ENCODE measurements around the gene KRTAP12-1. TPM values are rescaled to one million over a fixed set of nuclear protein-coding genes. Genes with fewer than 3 reads are reported as not detected.

KRTAP12-1 gene
- total RNA-seq, 1 donor from 2014 or later = not detected

DNA sequence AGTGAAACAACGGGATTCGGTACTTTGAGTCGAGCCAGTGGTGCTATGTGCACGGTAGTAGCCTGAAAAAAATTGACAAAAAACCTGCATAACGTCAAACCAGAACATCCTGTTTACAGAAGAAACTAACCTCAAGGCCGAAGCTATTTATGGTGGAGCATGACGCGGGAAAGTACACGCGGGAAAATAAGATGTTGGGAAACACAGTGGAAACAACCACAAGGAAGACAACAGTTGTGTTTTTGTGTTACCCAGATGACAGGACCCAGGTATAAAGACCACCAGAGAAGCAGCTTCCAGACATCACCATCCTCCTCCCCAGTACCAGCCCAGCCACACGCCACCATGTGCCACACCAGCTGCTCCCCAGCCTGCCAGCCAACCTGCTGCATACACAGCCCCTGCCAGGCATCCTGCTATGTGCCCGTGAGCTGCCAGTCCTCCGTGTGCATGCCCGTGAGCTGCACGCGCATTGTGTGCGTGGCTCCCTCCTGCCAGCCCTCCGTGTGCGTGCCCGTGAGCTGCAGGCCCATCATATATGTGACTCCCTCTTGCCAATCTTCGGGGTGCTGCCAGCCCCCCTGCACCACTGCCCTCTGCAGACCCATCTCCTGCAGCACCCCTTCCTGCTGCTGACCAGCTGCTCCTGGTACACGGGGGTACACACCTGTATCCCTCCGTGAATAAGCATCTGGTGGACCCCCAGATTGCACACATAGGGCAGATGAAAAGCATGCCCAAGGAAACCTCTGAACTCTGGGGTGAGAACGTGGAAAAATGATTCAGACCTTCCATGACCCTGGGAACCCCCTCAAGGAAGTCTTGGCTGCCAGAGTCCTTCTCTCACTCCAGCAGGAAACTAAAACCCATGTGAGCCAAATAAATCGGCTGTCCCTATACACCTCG lies 24.1 kb downstream of the KRTAP12-1 start, which contains the start of gene KRTAP12-3:
Gene KRTAP12-3, plus strand, starts transcription at position 298 of the 906 bp plus-strand sequence. Its CDS starts 48 bp downstream, at position 346.
- Mint-ChIP-seq H3K27ac (ENCODE audit: unreplicated experiment) (no peak within 1 kb of the TSS), H3K4me1 (ENCODE audit: low read depth, unreplicated experiment) (peaks cover 7% of the 10 kb centered on the region), H3K27me3 (ENCODE audit: low read depth, unreplicated experiment) (peaks cover 30% of the 10 kb centered on the region), H3K36me3 (ENCODE audit: low read depth, unreplicated experiment) (peaks cover 2% of the 10 kb centered on the region), H3K4me3 (ENCODE audit: unreplicated experiment) (peak within 1 kb of the TSS; percentile 40), H3K9me3 (ENCODE audit: unreplicated experiment) (peaks cover 31% of the 10 kb centered on the region)
- TF ChIP-seq CTCF (IDR thresholded peaks at IDR 0.05; ENCODE audit: insufficient read depth, low read depth, low read length) (no peak), EZH2 (IDR thresholded peaks at IDR 0.05; ENCODE audit: insufficient read depth, low read length) (no peak)
- no peaks in the 10 kb centered on the region for H3K9me3 ChIP-seq (ENCODE audit: insufficient read depth, low read depth, low read length)
- H3K9ac ChIP-seq (ENCODE audit: low read length) = no peak within 1 kb of the TSS
- H4K20me1 ChIP-seq (ENCODE audit: insufficient read depth, low read length) = no peaks in the 10 kb centered on the region
- H3K27me3 ChIP-seq (ENCODE audit: insufficient read depth, low read length) = no peaks in the 10 kb centered on the region
- no peak within 1 kb of the TSS for H3K4me2 ChIP-seq (ENCODE audit: low read length)
- H3K4me3 ChIP-seq (ENCODE audit: insufficient read depth, low read depth, low read length) = no peak within 1 kb of the TSS
- H3K79me2 ChIP-seq (ENCODE audit: insufficient read depth, low read length) = no peaks in the 10 kb centered on the region
- H3K27ac ChIP-seq (ENCODE audit: low read depth, low read length) = no peak within 1 kb of the TSS
- DNase-seq (ENCODE audit: low read depth) = no peak
- H2AFZ ChIP-seq (ENCODE audit: low read depth, low read length) = no peak within 1 kb of the TSS
- FAIRE-seq = no peak
- H3K4me1 ChIP-seq (ENCODE audit: insufficient read depth, low read length) = no peaks in the 10 kb centered on the region
- H3K36me3 ChIP-seq (ENCODE audit: insufficient read depth, low read length) = no peaks in the 10 kb centered on the region

- H4K20me1 ChIP-seq (ENCODE audit: insufficient read depth, low read length) = no peaks in the 10 kb centered on the region
- H3K27me3 ChIP-seq (ENCODE audit: insufficient read depth, low read length) = no peaks in the 10 kb centered on the region
- TF ChIP-seq CTCF (IDR thresholded peaks at IDR 0.05; ENCODE audit: insufficient read depth, low read depth, low read length) (no peak), EZH2 (IDR thresholded peaks at IDR 0.05; ENCODE audit: insufficient read depth, low read length) (no peak)
- H3K36me3 Mint-ChIP-seq (ENCODE audit: low read depth, unreplicated experiment) = peaks cover 2% of the 10 kb centered on the region
- no peak overlapping the region for H3K4me2 ChIP-seq (ENCODE audit: low read length)
- H3K36me3 ChIP-seq (ENCODE audit: insufficient read depth, low read length) = no peaks in the 10 kb centered on the region
- no peak overlapping the region for H3K9ac ChIP-seq (ENCODE audit: low read length)
- H3K9me3 ChIP-seq (ENCODE audit: insufficient read depth, low read depth, low read length) = no peaks in the 10 kb centered on the region
- no peak overlapping the region for H2AFZ ChIP-seq (ENCODE audit: low read depth, low read length)
- no peaks in the 10 kb centered on the region for H3K4me1 ChIP-seq (ENCODE audit: insufficient read depth, low read length)
- H3K4me1 Mint-ChIP-seq (ENCODE audit: low read depth, unreplicated experiment) = peaks cover 7% of the 10 kb centered on the region
- H3K27ac ChIP-seq (ENCODE audit: low read depth, low read length) = no peak overlapping the region
- peaks cover 30% of the 10 kb centered on the region for H3K27me3 Mint-ChIP-seq (ENCODE audit: low read depth, unreplicated experiment)
- no peak overlapping the region for H3K4me3 ChIP-seq (ENCODE audit: insufficient read depth, low read depth, low read length)
- H3K9me3 Mint-ChIP-seq (ENCODE audit: unreplicated experiment) = peaks cover 29% of the 10 kb centered on the region
- H3K4me3 Mint-ChIP-seq (ENCODE audit: unreplicated experiment) = no peak overlapping the region
- H3K79me2 ChIP-seq (ENCODE audit: insufficient read depth, low read length) = no peaks in the 10 kb centered on the region
- FAIRE-seq (no peak), DNase-seq (ENCODE audit: low read depth) (no peak)
- no peak overlapping the region for H3K27ac Mint-ChIP-seq (ENCODE audit: unreplicated experiment)
Observed at GRCh38 chr21:44656868-44657267, 25.1 kb downstream of the KRTAP12-1 start.
